Vagina (tissue), 2 donors: Measurements from ENCODE around the gene CTNND2.

Experiments used
- CTCF ChIP-seq, 3 experiments: fragments of 450-650 bp in 2 of 3; fragments of 200-600 bp in 1 of 3; sonication (generic) in 1 of 3; IDR thresholded peaks; one replicate each; pipeline ENCODE4 v1.5.1; 2017 to 2019; ENCODE audit warnings: antibody characterized with exemption in 3 of 3, mild to moderate bottlenecking in 2 of 3, moderate library complexity in 2 of 3
- POLR2AphosphoS5 ChIP-seq, 2 donors: sonication (generic); formaldehyde crosslinking; IDR thresholded peaks; one replicate each; pipeline ENCODE4 v1.9.0; 2017; ENCODE audit warnings: antibody characterized with exemption in 2 of 2, mild to moderate bottlenecking in 2 of 2, low read depth in 1 of 2; ENCODE audit not compliant: insufficient read depth in 1 of 2

GRCh38 chr5:11143456-11144267 lies 760.6 kb downstream of the CTNND2 start:
- no peak for TF ChIP-seq POLR2AphosphoS5 (IDR thresholded peaks at IDR 0.05; ENCODE audit: insufficient read depth in 1 of 2, low read depth in 1 of 2)
- TF ChIP-seq CTCF (IDR thresholded peaks at IDR 0.05): no peak
